ENCODE results near the gene CTSD.

DNA sequence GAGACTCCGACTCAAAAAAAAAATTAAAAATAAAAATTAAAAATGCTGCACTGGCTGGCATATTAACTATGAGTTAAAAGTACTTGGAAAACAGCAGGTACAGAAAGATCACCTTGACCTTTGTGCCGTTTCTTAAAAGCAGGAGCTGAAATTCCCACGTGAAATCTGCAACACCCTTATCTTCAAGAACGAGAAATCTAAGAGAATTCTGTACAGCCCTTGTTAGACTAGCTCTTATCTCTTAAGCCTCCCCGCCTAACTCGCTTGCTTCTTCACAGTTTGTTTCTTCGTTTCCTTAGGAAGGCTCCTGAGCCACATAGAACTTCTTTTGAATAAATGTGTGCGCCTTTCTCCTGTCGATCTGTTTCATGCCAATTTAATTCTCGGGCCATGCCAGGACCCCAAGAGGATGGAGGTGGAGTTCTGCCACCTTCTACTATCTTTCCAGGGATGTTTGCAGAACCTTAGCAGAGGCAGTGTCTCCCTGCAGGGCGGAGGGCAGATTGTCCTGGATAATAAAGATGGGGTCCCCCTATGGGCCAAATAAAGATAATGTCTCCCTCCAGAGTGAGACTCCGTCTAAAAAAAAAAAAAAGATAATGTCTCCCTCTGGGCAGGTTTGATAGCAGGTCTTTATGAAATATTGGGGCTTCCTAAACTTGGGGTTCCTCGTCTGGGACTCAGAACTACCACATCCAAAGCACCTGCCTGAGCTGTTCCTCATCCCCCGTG is 43.7 kb upstream of the CTSD start:
- TF ChIP-seq, protein P1, sequence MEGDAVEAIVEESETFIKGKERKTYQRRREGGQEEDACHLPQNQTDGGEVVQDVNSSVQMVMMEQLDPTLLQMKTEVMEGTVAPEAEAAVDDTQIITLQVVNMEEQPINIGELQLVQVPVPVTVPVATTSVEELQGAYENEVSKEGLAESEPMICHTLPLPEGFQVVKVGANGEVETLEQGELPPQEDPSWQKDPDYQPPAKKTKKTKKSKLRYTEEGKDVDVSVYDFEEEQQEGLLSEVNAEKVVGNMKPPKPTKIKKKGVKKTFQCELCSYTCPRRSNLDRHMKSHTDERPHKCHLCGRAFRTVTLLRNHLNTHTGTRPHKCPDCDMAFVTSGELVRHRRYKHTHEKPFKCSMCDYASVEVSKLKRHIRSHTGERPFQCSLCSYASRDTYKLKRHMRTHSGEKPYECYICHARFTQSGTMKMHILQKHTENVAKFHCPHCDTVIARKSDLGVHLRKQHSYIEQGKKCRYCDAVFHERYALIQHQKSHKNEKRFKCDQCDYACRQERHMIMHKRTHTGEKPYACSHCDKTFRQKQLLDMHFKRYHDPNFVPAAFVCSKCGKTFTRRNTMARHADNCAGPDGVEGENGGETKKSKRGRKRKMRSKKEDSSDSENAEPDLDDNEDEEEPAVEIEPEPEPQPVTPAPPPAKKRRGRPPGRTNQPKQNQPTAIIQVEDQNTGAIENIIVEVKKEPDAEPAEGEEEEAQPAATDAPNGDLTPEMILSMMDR (IDR thresholded peaks at IDR 0.05), result no peak
- TF ChIP-seq POLR2A (IDR thresholded peaks at IDR 0.05), result no peak

Data from adrenal gland (tissue), 5 donors.